GM12801 (cell line): ENCODE results near the gene MTIF3.

Experiments used
- CTCF ChIP-seq: IDR thresholded peaks from one replicate; pipeline ENCODE4 v1.5.1; 2011; ENCODE audit warnings: control low read depth; ENCODE audit not compliant: insufficient read length; ENCODE audit errors: extremely low read depth

Gene MTIF3

GRCh38 chr13:27472941-27473340 is 22.6 kb upstream of the MTIF3 start:
- no peak for TF ChIP-seq CTCF

GRCh38 chr13:27472441-27472840 is 22.1 kb upstream of the MTIF3 start:
- no peak for TF ChIP-seq CTCF

- no peak for TF ChIP-seq CTCF
Measured at GRCh38 chr13:27470075-27470820, 19.9 kb upstream of the MTIF3 start.

- TF ChIP-seq CTCF: no peak
Measured at GRCh38 chr13:27466513-27466912, 16.1 kb upstream of the MTIF3 start.

DNA sequence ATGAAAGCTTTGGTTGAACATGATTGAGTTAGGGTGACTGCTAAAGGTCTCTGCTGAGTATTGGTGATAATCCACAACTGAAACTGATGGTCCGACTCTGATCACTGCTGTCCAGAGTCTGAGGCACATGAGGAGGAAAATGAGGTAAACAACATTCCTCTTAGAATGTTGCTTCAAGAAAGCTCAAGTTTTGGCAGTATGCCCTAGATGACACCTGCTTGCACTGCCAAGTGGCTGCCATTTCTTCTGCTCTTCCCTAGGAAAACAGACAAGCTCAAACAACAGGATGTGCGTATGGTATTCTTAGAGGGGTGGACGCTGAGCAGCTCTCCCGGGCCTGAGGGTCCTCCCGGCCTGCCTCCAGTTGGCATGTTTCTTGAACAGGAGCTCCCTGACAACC is 15.2 kb upstream of the MTIF3 start:
- TF ChIP-seq CTCF: no peak

GRCh38 chr13:27463500-27463899 is 13.1 kb upstream of the MTIF3 start:
- TF ChIP-seq CTCF: no peak

DNA sequence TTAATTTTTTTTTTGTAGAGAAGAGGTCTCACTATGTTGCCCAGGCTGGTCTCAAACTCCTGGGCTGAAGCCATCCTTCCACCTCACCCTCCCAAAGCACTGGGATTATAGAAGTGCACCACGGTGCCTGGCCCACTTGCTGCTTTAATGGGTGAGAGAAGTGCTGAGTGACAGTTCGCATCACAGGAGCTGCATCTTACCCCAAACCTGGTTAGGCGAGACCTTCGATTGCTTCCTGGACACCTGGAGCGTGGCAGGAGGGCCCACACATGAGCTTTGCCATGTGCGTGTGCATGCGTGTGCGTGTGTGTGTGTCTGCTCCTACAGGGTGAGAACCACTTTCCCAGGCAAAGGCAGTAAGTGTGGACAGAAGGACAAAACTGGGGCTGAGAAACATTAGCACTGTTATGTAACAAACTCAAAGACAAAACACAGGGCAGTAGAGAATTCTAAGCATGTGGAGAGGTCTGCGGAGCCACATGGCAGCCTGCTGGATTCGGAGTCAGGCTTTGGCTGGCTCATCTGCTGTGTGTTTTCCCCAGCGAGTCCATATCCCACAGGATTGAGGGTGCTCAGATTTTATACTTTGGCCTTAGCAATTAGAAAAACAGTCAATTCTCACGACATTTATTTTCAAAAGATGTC is 11.7 kb upstream of the MTIF3 start:
- TF ChIP-seq CTCF: no peak
